Upper lobe of left lung (tissue), 6 donors: ENCODE measurements around the gene ZNF326. TPM values are rescaled to one million over a fixed set of nuclear protein-coding genes. Genes with fewer than 3 reads are reported as not detected.

Experiments used
- ATAC-seq, 2 donors: fragments of 200-7000 bp; cut with Tn5 transposase; one replicate each; pipeline ENCODE4 v1.9.1; 2022; ENCODE audit warnings: mild to moderate bottlenecking in 2 of 2, moderate library complexity in 2 of 2; ENCODE audit not compliant: low FRiP score in 2 of 2
- DNase-seq, 2 donors: peaks; one replicate each; pipeline ENCODE4 v3.0.0-alpha.2; 2019 to 2020
- H3K27ac ChIP-seq, 4 donors: fragments of 200-600 bp; sonication (generic); one replicate each; pipeline ENCODE4 v1.5.1; 2016 to 2019
- H3K27me3 ChIP-seq, 4 donors: fragments of 200-600 bp; sonication (generic); one replicate each; pipeline ENCODE4 v1.5.1; 2017 to 2019
- H3K36me3 ChIP-seq, 4 donors: fragments of 200-600 bp; sonication (generic); one replicate each; pipeline ENCODE4 v1.5.1; 2016 to 2019
- H3K4me1 ChIP-seq, 4 donors: fragments of 200-600 bp; sonication (generic); one replicate each; pipeline ENCODE4 v1.5.1; 2018 to 2019
- H3K4me3 ChIP-seq, 4 donors: fragments of 200-600 bp; sonication (generic); one replicate each; pipeline ENCODE4 v1.5.1; 2017 to 2019; ENCODE audit warnings: mild to moderate bottlenecking in 2 of 4, moderate library complexity in 1 of 4
- H3K9me3 ChIP-seq, 4 donors: fragments of 200-600 bp; sonication (generic); one replicate each; pipeline ENCODE4 v1.5.1; 2018 to 2019
- CTCF ChIP-seq, 6 experiments: fragments of 450-650 bp in 4 of 6; fragments of 200-600 bp in 2 of 6; sonication (generic) in 2 of 6; IDR thresholded peaks; one replicate each; pipeline ENCODE4 v1.5.1; 2016 to 2019; ENCODE audit warnings: antibody characterized with exemption in 6 of 6
- EP300 ChIP-seq, 4 donors: sonication (generic); formaldehyde crosslinking; IDR thresholded peaks; one replicate each; pipeline ENCODE4 v1.5.1; 2017; ENCODE audit warnings: antibody characterized with exemption in 4 of 4, control low read depth in 2 of 4
- POLR2A ChIP-seq, 4 donors: fragments of 450-650 bp; IDR thresholded peaks; one replicate each; pipeline ENCODE4 v1.5.1; 2016 to 2017; ENCODE audit warnings: antibody characterized with exemption in 4 of 4, mild to moderate bottlenecking in 2 of 4
- POLR2AphosphoS5 ChIP-seq, 2 donors: sonication (generic); formaldehyde crosslinking; IDR thresholded peaks; one replicate each; pipeline ENCODE4 v1.5.1; 2017; ENCODE audit warnings: antibody characterized with exemption in 2 of 2
- WGBS, 2 donors: methylation state at CpG; one replicate each; pipeline ENCODE4 v1.1.5; 2017 to 2018; 5-methylcytosine and 5-hydroxymethylcytosine counted together
- total RNA-seq, 6 donors: library from RNA; depleted of rRNA in 4 of 6; stranded (reverse); fragments of >200 nt in 4 of 6; gene quantifications; one replicate each; pipeline versions ENCODE4 v1.1.0 to v1.2.1, GENCODE V29; 2016 to 2021
- donor health status: DM: no; HTN: no; CAD: no; lungs with moderate emphysema.
- donor health status: DM: no; HTN: yes; CAD: no; lungs with severe emphysema.

ZNF326 gene
- total RNA-seq, 6 donors from 2014 or later, result 9.2 to 32.5 (median 17.4) TPM

- no peak for TF ChIP-seq CTCF (IDR thresholded peaks at IDR 0.05)
- no peak for TF ChIP-seq POLR2A (IDR thresholded peaks at IDR 0.05)
- no peak for TF ChIP-seq POLR2AphosphoS5 (IDR thresholded peaks at IDR 0.05)
- TF ChIP-seq EP300 (IDR thresholded peaks at IDR 0.05), result no peak
- no peak for DNase-seq
- 100% methylated on average over 2 of the region's 2 CpGs for WGBS, 2 donors
These were observed 6.2 kb downstream of the ZNF326 start for GRCh38 chr1:90000934-90001676.

GRCh38 chr1:90007979-90008404 lies 13.1 kb downstream of the ZNF326 start:
- Histone ChIP-seq H3K4me3 (no peak overlapping the region), H3K4me1 (no peaks in the 10 kb centered on the region), H3K36me3 (peaks cover 4 to 58% (median 17%) of the 10 kb centered on the region in 4 donors), H3K27me3 (no peaks in the 10 kb centered on the region), H3K9me3 (no peaks in the 10 kb centered on the region), H3K27ac (no peak overlapping the region)
- DNase-seq (no peak), ATAC-seq (no peak)
- 70 to 74% methylated on average over 2 of the region's 2 CpGs for WGBS, 2 donors
- TF ChIP-seq POLR2A (IDR thresholded peaks at IDR 0.05), result no peak
- TF ChIP-seq POLR2AphosphoS5 (IDR thresholded peaks at IDR 0.05), result no peak
- no peak for TF ChIP-seq EP300 (IDR thresholded peaks at IDR 0.05)
- TF ChIP-seq CTCF (IDR thresholded peaks at IDR 0.05), result no peak

More at GRCh38 chr1:90000934-90001676, 6.2 kb downstream of the ZNF326 start:
- Histone ChIP-seq H3K4me3 (no peak overlapping the region), H3K4me1 (peaks cover 14 to 21% (median 17%) of the 10 kb centered on the region in 4 donors), H3K9me3 (no peaks in the 10 kb centered on the region), H3K27ac (no peak overlapping the region), H3K36me3 (peaks cover 0 to 16% (median 0%) of the 10 kb centered on the region in 4 donors), H3K27me3 (no peaks in the 10 kb centered on the region)
- no peak for ATAC-seq

- no peaks in the 10 kb centered on the region for H3K27me3 ChIP-seq
- peaks cover 10 to 78% (median 44%) of the 10 kb centered on the region in 4 donors for H3K36me3 ChIP-seq
- H3K4me1 ChIP-seq, result no peaks in the 10 kb centered on the region
- no peak overlapping the region for H3K4me3 ChIP-seq
- no peaks in the 10 kb centered on the region for H3K9me3 ChIP-seq
- TF ChIP-seq CTCF (IDR thresholded peaks at IDR 0.05) (no peak), POLR2AphosphoS5 (IDR thresholded peaks at IDR 0.05) (no peak), POLR2A (IDR thresholded peaks at IDR 0.05) (no peak), EP300 (IDR thresholded peaks at IDR 0.05) (no peak)
- ATAC-seq (no peak), DNase-seq (no peak)
- H3K27ac ChIP-seq, result no peak overlapping the region
- 91 to 100% methylated on average over 2 of the region's 2 CpGs for whole genome bisulfite sequencing, 2 donors
These were observed 17.4 kb downstream of the ZNF326 start for GRCh38 chr1:90012300-90012699.

GRCh38 chr1:90023691-90024090 lies 28.8 kb downstream of the ZNF326 start:
- TF ChIP-seq EP300 (IDR thresholded peaks at IDR 0.05), result no peak
- TF ChIP-seq CTCF (IDR thresholded peaks at IDR 0.05), result no peak
- TF ChIP-seq POLR2A (IDR thresholded peaks at IDR 0.05), result no peak
- TF ChIP-seq POLR2AphosphoS5 (IDR thresholded peaks at IDR 0.05), result no peak
- 93 to 98% methylated on average over 1 of the region's 1 CpG for WGBS, 2 donors

More at GRCh38 chr1:90023691-90024090, 28.8 kb downstream of the ZNF326 start:
- no peak overlapping the region for H3K27ac ChIP-seq
- H3K4me3 ChIP-seq, result no peak overlapping the region
- H3K4me1 ChIP-seq, result no peaks in the 10 kb centered on the region
- H3K36me3 ChIP-seq, result peaks cover 56 to 96% (median 60%) of the 10 kb centered on the region in 4 donors
- no peaks in the 10 kb centered on the region for H3K27me3 ChIP-seq
- no peak for DNase-seq
- H3K9me3 ChIP-seq, result peaks cover 0 to 12% (median 5%) of the 10 kb centered on the region in 4 donors
- no peak for ATAC-seq
